ENCODE measurements around the gene ARHGAP11A.
"Not testable (repeated sequence)": the region's sequence is repeated elsewhere in the genome, so short reads cannot be mapped to it uniquely, and the experiment has no call there.

Gene ARHGAP11A

GRCh38 chr15:32615051-32615870 is at the start of gene ARHGAP11A:
TSS of gene ARHGAP11A (plus strand) at chr15:32615504. CDS start at chr15:32616212, 708 bp downstream.
- peak; percentile 65 for DNase-seq (ENCODE audit: low read depth)

DNA sequence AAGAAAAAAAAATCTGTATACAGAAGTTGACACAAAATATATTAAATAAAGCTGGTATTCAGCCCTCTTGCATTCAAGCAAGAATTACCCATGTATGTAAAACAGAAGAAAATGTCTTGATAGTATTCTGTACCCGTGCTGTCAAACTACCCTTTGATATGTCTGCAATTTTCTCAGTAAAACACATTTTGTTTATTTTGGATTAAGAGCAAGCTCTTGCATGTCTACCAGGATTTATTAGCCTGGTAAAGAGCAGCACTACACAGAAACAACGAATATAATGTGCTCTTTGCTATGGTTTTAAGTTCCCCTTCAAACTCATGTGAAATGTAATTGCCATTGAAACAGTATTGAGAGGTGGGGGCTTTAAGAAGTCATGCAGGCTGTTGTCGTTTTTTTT is 46.3 kb upstream of the ARHGAP11A start:
- DNase-seq (ENCODE audit: low read depth): not testable (repeated sequence)

GRCh38 chr15:32578482-32578881 is 36.8 kb upstream of the ARHGAP11A start:
- DNase-seq (ENCODE audit: low read depth): peak; percentile 0

DNA sequence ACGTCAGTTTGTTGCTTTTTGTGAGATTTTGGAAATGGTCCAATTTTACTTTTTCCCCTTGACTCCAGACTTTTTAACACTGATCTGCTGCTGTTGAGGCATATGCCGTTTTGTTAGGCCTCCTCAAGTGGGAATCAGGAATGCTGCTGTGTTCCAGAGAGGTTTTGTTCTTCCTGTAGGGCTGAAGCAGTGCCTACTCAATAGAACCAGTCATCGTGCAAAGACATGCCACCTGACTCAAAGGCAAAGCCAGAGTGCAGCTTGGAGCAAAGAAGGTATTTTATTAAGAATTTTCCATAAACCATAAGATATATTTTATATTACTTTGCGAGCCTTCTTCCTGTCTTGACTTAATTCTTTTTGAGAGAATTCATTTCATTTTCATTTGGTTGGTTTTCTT is 29.5 kb upstream of the ARHGAP11A start:
- DNase-seq (ENCODE audit: low read depth): not testable (repeated sequence)

DNA sequence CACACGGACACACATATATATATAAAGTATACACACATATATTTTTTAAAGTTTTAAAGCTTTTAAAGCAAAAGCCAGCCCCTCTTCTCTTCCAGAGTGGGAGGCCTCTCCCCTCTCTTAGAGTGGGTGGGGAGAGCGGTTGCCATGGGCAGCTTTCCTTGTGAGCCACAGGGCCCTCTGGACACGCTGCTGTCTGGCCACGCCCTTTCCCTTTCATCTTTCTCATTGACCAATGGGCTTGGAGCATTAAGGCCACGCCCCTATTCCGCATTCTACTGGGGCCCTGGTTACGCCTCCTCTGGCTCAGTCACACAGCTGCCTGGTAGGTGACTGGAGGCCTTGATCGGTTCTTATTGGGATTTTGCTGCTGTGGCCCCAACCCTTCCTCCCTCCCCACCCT is 22.2 kb upstream of the ARHGAP11A start, which contains the start of gene GOLGA8N:
TSS of gene GOLGA8N (plus strand) at position 306 of the 400 bp plus-strand sequence.
- DNase-seq (ENCODE audit: low read depth): not testable (repeated sequence)

- not testable (repeated sequence) for DNase-seq (ENCODE audit: low read depth)
Observed at GRCh38 chr15:32609518-32609917, 5.8 kb upstream of the ARHGAP11A start.

DNA sequence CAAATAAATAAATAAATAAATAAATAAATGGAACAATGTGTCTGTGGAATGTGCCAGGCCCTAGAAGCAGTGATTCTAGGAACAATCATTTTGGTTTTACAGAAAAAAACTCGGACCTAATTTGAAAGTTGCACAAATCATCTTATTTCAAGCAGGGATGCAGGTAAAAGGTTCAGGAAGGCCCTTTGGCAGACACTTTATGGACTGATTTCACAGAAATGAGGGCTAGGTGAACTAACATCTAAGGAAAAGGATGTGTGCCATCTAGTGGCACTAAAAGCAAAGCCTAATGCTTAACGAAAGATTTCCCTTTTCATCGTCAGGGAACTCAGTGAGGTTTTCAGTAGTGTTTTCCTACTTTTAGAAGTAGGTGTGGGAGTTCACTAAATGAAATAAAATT is 4.6 kb upstream of the ARHGAP11A start:
- DNase-seq (ENCODE audit: low read depth): not testable (repeated sequence)

GRCh38 chr15:32614712-32615050 is 623 bp upstream of the ARHGAP11A start:
- DNase-seq (ENCODE audit: low read depth): not testable (repeated sequence)

DNA sequence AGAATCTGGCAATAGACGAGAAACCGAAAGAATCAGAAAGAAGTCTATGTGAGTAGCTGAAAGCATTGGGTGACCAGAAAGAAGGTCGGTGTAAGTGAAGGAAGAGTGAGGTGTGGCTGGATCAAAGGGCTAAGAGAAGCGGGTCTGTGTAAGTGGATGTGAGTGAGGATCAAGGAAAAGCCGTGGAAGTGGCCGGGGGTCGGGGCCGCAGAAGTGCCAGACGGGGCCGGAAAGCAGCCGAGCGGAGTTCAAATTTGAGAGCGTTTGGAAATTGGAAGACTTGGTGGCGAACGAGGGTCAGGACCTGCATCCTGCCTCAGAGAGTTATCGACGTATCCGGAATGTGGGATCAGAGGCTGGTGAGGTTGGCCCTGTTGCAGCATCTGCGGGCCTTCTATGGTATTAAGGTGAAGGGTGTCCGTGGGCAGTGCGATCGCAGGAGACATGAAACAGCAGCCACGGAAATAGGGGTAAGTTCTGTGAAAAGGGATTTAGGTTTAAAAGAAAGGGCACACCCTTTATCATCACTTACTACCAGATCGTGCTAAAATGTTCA is 645 bp downstream of the ARHGAP11A start:
- not testable (repeated sequence) for DNase-seq (ENCODE audit: low read depth)

GRCh38 chr15:32636410-32636809 is 21.1 kb downstream of the ARHGAP11A start:
- DNase-seq (ENCODE audit: low read depth): no peak

GRCh38 chr15:32636908-32637567 is 21.7 kb downstream of the ARHGAP11A start:
- DNase-seq (ENCODE audit: low read depth): no peak

DNA sequence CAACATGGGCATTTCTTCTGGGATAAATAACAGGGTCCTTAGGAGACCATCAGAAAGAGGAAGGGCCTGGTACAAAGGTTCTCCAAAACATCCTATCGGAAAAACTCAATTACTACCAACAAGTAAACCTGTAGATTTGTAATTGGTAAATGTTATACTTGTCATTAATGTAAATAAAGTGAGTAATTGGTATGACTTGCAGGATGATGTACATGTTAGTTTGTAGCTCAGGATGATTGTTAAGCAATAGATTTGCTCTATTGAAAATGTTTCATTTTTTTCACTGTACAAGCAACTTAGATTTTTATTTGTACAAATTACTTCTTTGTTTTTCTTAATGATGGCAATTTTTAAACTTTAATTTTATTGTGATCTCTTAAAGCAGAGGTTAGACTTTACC is 22.4 kb downstream of the ARHGAP11A start:
- no peak for DNase-seq (ENCODE audit: low read depth)

GRCh38 chr15:32641517-32642059 is 26.3 kb downstream of the ARHGAP11A start, which contains the start of gene SCG5:
TSS of gene SCG5 (plus strand) at chr15:32641710. CDS start at chr15:32643593, 1,883 bp downstream.
- DNase-seq (ENCODE audit: low read depth): no peak

- no peak for DNase-seq (ENCODE audit: low read depth)
Observed at GRCh38 chr15:32642667-32643435, 27.5 kb downstream of the ARHGAP11A start.

GRCh38 chr15:32643907-32644445 is 28.7 kb downstream of the ARHGAP11A start:
- DNase-seq (ENCODE audit: low read depth): no peak

DNA sequence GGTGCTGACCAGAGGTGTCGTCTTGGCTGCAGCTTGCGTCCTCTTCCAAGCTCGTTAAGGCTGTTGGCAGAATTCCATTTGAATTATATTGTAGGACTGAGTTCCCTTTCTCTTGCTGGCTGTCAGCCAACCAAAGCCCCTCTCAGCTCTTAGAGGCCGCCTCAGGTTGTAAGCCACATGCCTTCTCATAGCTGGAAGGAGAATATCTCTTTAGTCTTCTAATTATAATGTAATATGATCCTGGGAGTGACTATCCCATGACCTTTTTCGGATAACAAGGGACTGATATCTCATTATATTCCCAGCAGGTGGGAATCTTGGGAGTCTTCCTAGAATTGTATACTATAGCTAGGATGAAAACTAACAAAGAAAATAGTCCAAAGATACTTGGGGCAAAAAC is 31.0 kb downstream of the ARHGAP11A start:
- DNase-seq (ENCODE audit: low read depth): no peak

GRCh38 chr15:32649342-32649741 is 34.0 kb downstream of the ARHGAP11A start:
- no peak for DNase-seq (ENCODE audit: low read depth)

GRCh38 chr15:32651229-32651837 is 36.0 kb downstream of the ARHGAP11A start:
- no peak for DNase-seq (ENCODE audit: low read depth)

DNA sequence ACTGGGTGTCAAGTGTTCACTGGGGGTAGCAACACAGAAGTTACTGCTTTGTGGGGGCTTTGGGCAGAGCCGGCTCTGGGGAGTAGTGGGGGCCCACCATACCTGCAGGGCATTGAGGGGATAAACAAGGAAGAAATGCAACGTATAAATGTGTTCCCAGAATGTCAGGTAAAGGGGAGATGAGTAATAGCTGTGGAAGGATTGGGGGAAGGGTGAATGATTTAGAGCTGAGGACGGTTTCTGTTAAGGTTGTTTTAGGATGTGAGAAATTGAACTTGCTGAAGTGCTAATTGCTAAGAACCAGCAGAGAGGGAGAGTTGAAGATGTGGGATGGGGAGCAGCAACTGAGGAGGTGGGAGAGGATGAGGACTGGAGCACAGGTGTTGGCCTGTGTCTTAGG is 36.9 kb downstream of the ARHGAP11A start:
- no peak for DNase-seq (ENCODE audit: low read depth)

GRCh38 chr15:32656091-32656490 is 40.8 kb downstream of the ARHGAP11A start:
- no peak for DNase-seq (ENCODE audit: low read depth)

DNA sequence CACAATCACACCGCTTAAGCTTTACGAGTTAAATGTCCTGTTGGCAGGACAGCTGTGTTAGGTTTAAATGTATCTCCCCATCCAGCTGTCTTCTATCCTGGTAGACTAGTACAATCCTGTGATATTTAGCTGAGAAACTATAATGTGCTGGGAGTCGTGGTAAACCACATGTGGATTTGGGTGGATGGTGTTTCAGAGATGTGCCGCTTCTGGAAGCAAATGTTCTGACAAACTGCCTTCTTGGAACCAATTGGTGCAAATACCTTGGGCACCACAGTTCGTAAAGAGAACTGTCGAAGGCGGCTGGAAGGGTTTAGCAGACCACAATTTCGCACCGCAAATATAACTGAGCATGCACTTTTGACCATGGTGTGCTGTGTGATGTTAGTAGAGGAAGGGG is 41.2 kb downstream of the ARHGAP11A start:
- no peak for DNase-seq (ENCODE audit: low read depth)

Data from stimulated activated CD8-positive, alpha-beta memory T cell treated with anti-CD3 and anti-CD28 coated beads, Interleukin-12 subunit alpha, Interleukin-12 subunit beta, amount 100 ng/mL, for 4 hours (primary cell).